PC-9 (cell line): ENCODE data around the gene TBX21.

Source experiments
- EZH2 ChIP-seq: fragments of 200-600 bp; sonication (generic); IDR thresholded peaks from 2 replicates; pipeline ENCODE4 v1.8.0; 2017; ENCODE audit warnings: antibody characterized with exemption, low read depth
- TF ChIP-seq, protein P1 (sequence below): fragments of 200-600 bp; sonication (generic); conservative IDR thresholded peaks from 2 replicates; pipeline ENCODE4 v1.6.1; 2017; ENCODE audit warnings: mixed run types, antibody characterized with exemption, mild to moderate bottlenecking, moderate library complexity

DNA sequence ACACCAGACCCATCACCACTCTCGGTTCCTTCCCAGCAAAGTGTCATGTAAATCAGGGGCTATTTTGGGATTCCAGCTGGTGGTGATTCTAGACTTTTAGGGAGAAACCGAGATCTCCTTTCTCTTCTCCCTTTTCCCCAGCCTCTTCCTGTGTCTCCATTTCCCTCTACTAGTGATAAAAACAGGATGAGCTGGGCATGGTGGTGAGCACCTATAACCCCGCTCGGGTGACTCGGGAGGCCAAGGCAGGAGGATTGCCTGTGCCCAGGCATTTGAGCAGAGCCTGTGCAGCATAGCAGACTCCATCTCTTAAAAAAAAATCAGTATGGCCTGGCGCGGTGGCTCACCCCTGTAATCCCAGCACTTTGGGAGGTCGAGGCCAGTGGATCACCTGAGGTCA lies 6.1 kb downstream of the TBX21 start:
- TF ChIP-seq EZH2: no peak
- TF ChIP-seq, protein P1, sequence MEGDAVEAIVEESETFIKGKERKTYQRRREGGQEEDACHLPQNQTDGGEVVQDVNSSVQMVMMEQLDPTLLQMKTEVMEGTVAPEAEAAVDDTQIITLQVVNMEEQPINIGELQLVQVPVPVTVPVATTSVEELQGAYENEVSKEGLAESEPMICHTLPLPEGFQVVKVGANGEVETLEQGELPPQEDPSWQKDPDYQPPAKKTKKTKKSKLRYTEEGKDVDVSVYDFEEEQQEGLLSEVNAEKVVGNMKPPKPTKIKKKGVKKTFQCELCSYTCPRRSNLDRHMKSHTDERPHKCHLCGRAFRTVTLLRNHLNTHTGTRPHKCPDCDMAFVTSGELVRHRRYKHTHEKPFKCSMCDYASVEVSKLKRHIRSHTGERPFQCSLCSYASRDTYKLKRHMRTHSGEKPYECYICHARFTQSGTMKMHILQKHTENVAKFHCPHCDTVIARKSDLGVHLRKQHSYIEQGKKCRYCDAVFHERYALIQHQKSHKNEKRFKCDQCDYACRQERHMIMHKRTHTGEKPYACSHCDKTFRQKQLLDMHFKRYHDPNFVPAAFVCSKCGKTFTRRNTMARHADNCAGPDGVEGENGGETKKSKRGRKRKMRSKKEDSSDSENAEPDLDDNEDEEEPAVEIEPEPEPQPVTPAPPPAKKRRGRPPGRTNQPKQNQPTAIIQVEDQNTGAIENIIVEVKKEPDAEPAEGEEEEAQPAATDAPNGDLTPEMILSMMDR: no peak
